Hepatocyte (in vitro differentiated cells): ENCODE data around the gene DNAJC15. TPM values are rescaled to one million over a fixed set of nuclear protein-coding genes. Genes with fewer than 3 reads are reported as not detected.

Source experiments
- DNase-seq: peaks from one replicate; pipeline ENCODE4 v3.0.0-alpha.2; 2016; ENCODE audit warnings: low spot score
- H2AFZ ChIP-seq: fragments of 200-600 bp; sonication (generic); 2 replicates; pipeline ENCODE4 v1.6.0; 2016; ENCODE audit warnings: antibody characterized with exemption, mild to moderate bottlenecking
- H3K27ac ChIP-seq: fragments of 200-600 bp; sonication (generic); 2 replicates; pipeline ENCODE4 v1.5.1; 2016; ENCODE audit warnings: mild to moderate bottlenecking
- H3K27me3 ChIP-seq: fragments of 200-600 bp; sonication (generic); 2 replicates; pipeline ENCODE4 v1.6.1; 2016
- H3K36me3 ChIP-seq: fragments of 200-600 bp; sonication (generic); replicated peaks from 2 replicates; pipeline ENCODE4 v1.5.1; 2016; ENCODE audit warnings: low read depth; ENCODE audit not compliant: insufficient read depth
- H3K4me1 ChIP-seq: fragments of 200-600 bp; sonication (generic); 2 replicates; pipeline ENCODE4 v1.5.1; 2016; ENCODE audit warnings: mild to moderate bottlenecking, moderate library complexity; ENCODE audit not compliant: insufficient read depth
- H3K4me2 ChIP-seq: fragments of 200-600 bp; sonication (generic); 2 replicates; pipeline ENCODE4 v1.6.0; 2016
- H3K4me3 ChIP-seq: fragments of 200-600 bp; sonication (generic); 2 replicates; pipeline ENCODE4 v1.5.1; 2016; ENCODE audit warnings: mild to moderate bottlenecking
- H3K79me2 ChIP-seq: fragments of 200-600 bp; sonication (generic); 2 replicates; pipeline ENCODE4 v1.6.0; 2017; ENCODE audit warnings: mild to moderate bottlenecking
- H3K9me2 ChIP-seq: fragments of 200-600 bp; sonication (generic); replicated peaks from 2 replicates; pipeline ENCODE4 v1.6.0; 2017; ENCODE audit warnings: mild to moderate bottlenecking; ENCODE audit not compliant: insufficient read depth
- H3K9me3 ChIP-seq: fragments of 200-600 bp; sonication (generic); 2 replicates; pipeline ENCODE4 v1.5.1; 2016; ENCODE audit warnings: low read depth, mild to moderate bottlenecking
- H4K20me1 ChIP-seq: fragments of 200-600 bp; sonication (generic); 2 replicates; pipeline ENCODE4 v1.6.0; 2016; ENCODE audit warnings: mild to moderate bottlenecking; ENCODE audit not compliant: insufficient read depth, poor library complexity, severe bottlenecking
- EZH2 ChIP-seq: fragments of 200-600 bp; sonication (generic); IDR thresholded peaks from 2 replicates; pipeline ENCODE4 v1.6.1; 2016; ENCODE audit warnings: antibody characterized with exemption, mild to moderate bottlenecking, borderline replicate concordance
- EZH2phosphoT487 ChIP-seq: fragments of 200-600 bp; sonication (generic); IDR thresholded peaks from one replicate; pipeline ENCODE4 v1.6.1; 2018; ENCODE audit warnings: antibody characterized with exemption, mild to moderate bottlenecking, low read depth, moderate library complexity; ENCODE audit not compliant: unreplicated experiment, severe bottlenecking
- WGBS: methylation state at CpG from one replicate; pipeline ENCODE4 v1.1.6; 2016; ENCODE audit warnings: low lambda C conversion rate; ENCODE audit errors: missing lambda C conversion rate; 5-methylcytosine and 5-hydroxymethylcytosine counted together
- polyA plus RNA-seq: library from polyadenylated mRNA; unstranded; fragments of >200 nt; fragmentation: Nextera tagmentation; extraction: Ambion mirVana; gene quantifications from 2 replicates; pipeline ENCODE4 v1.2.1, GENCODE V29; 2016
- total RNA-seq: library from RNA; depleted of rRNA; stranded (reverse); fragments of >200 nt; gene quantifications from 2 replicates; pipeline ENCODE4 v1.2.3, GENCODE V29; 2014
- TF ChIP-seq, protein P1 (sequence below): fragments of 200-600 bp; sonication (generic); IDR thresholded peaks from 2 replicates; pipeline ENCODE4 v1.5.1; 2016; ENCODE audit warnings: antibody characterized with exemption, mild to moderate bottlenecking; ENCODE audit not compliant: poor library complexity

Gene DNAJC15
- total and polyA plus RNA-seq, 2 experiments from 2014 or later = 3.5 to 10.6 TPM

DNA sequence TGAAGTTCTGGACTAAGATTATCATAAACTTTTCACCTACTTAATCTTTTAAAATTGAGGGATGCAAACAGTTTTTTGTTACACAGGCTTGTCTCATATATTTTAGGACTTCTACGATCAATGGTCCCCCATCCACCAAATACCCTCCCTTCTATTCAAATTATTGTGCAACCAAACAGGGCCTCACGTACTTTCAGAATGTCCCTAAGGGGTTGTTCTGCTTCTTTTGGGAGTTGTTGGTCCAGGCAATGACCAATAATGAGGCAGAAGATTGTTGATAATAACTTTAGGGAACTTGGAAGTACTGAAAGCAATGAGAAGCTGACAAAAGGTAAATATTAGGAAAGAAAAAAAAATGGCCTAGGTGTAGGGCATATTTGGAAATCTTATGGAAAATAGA, 2.9 kb downstream of the DNAJC15 start:
- no peaks in the 10 kb centered on the region for H3K79me2 ChIP-seq
- H3K4me2 ChIP-seq = no peak overlapping the region

DNA sequence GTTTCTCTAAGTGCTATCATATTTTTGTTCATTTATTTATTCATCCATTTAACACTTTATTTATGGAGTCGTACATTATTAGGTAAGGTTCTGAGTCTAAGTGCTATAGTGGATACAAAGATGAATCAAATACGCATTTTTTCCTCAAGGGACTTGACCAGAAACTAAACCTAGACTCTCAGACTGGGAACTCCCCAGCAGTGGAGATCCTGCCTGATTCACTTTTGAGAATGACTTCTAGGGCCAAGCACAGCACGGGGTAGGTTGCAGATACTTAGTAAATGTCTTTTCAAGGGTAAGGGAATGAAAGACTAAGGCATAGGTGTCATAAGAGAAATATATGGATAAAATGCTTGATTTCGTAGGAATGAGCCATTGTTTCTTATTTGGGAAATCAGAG, 7.2 kb downstream of the DNAJC15 start:
- H3K79me2 ChIP-seq = no peaks in the 10 kb centered on the region
- no peak overlapping the region for H3K27ac ChIP-seq
- H3K4me2 ChIP-seq = no peak overlapping the region
- no peak overlapping the region for H2AFZ ChIP-seq
- no peaks in the 10 kb centered on the region for H3K9me2 ChIP-seq
- TF ChIP-seq, protein P1, sequence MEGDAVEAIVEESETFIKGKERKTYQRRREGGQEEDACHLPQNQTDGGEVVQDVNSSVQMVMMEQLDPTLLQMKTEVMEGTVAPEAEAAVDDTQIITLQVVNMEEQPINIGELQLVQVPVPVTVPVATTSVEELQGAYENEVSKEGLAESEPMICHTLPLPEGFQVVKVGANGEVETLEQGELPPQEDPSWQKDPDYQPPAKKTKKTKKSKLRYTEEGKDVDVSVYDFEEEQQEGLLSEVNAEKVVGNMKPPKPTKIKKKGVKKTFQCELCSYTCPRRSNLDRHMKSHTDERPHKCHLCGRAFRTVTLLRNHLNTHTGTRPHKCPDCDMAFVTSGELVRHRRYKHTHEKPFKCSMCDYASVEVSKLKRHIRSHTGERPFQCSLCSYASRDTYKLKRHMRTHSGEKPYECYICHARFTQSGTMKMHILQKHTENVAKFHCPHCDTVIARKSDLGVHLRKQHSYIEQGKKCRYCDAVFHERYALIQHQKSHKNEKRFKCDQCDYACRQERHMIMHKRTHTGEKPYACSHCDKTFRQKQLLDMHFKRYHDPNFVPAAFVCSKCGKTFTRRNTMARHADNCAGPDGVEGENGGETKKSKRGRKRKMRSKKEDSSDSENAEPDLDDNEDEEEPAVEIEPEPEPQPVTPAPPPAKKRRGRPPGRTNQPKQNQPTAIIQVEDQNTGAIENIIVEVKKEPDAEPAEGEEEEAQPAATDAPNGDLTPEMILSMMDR = no peak
- no peak for TF ChIP-seq EZH2phosphoT487
- no peak for TF ChIP-seq EZH2
- H3K9me3 ChIP-seq = no peaks in the 10 kb centered on the region
- no peak overlapping the region for H3K4me3 ChIP-seq
- WGBS = 92% methylated on average over 4 of the region's 4 CpGs
- no peaks in the 10 kb centered on the region for H3K27me3 ChIP-seq
- no peaks in the 10 kb centered on the region for H3K36me3 ChIP-seq
- no peaks in the 10 kb centered on the region for H4K20me1 ChIP-seq
- H3K4me1 ChIP-seq = no peaks in the 10 kb centered on the region
- no peak for DNase-seq

More for the DNA sequence above, 2.9 kb downstream of the DNAJC15 start:
- no peaks in the 10 kb centered on the region for H3K36me3 ChIP-seq
- H3K9me3 ChIP-seq = no peaks in the 10 kb centered on the region
- no peak for DNase-seq
- WGBS = 68% methylated on average over 2 of the region's 2 CpGs
- no peak overlapping the region for H3K4me3 ChIP-seq
- no peaks in the 10 kb centered on the region for H3K9me2 ChIP-seq
- TF ChIP-seq EZH2 (no peak), EZH2phosphoT487 (no peak)
- TF ChIP-seq, protein P1 = no peak
- H3K4me1 ChIP-seq = peaks cover 7% of the 10 kb centered on the region
- no peaks in the 10 kb centered on the region for H4K20me1 ChIP-seq
- no peak overlapping the region for H2AFZ ChIP-seq
- H3K27me3 ChIP-seq = no peaks in the 10 kb centered on the region
- H3K27ac ChIP-seq = no peak overlapping the region

DNA sequence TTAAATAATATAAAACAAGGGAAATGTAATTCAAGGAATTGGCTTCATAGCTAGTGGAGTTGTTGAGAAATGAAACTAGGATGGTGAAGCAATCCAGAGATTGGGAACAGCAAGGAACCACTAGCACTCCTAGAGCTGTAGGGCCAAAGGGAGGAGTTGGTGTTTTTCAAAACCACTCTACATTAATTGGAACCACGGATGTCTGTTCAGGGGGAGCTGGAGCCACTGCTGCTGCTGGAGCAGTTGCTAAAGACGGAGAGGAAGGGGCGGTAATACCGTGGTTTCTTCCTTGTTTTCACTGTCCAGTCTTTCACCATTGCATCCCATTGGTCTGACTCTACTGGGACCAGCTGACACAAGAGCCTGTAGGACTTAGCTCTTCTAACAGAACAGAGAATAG, 8.5 kb downstream of the DNAJC15 start:
- H4K20me1 ChIP-seq = no peaks in the 10 kb centered on the region

More for the DNA sequence above, 8.5 kb downstream of the DNAJC15 start:
- Histone ChIP-seq H3K4me3 (no peak overlapping the region), H3K27me3 (no peaks in the 10 kb centered on the region), H3K9me2 (no peaks in the 10 kb centered on the region), H3K36me3 (no peaks in the 10 kb centered on the region), H2AFZ (no peak overlapping the region), H3K79me2 (no peaks in the 10 kb centered on the region), H3K4me1 (no peaks in the 10 kb centered on the region), H3K4me2 (no peak overlapping the region), H3K27ac (no peak overlapping the region), H3K9me3 (no peaks in the 10 kb centered on the region)
- 94% methylated on average over 4 of the region's 4 CpGs for WGBS
- no peak for DNase-seq
- no peak for TF ChIP-seq EZH2phosphoT487
- TF ChIP-seq, protein P1 = no peak
- no peak for TF ChIP-seq EZH2
